Mammary epithelial cell (primary cell): ENCODE measurements around the gene KAT6B.

ENCODE experiments used
- EZH2 ChIP-seq: IDR thresholded peaks from 2 replicates; pipeline ENCODE4 v1.6.1; 2012; ENCODE audit warnings: low read length, inconsistent platforms, borderline replicate concordance
- TF ChIP-seq, protein P1 (sequence below), 2 donors: IDR thresholded peaks in 1 of 2; conservative IDR thresholded peaks in 1 of 2; 2 replicates each; pipeline ENCODE4 v1.5.1; 2011 to 2012; ENCODE audit warnings: inconsistent platforms in 2 of 2, low read length in 2 of 2, mild to moderate bottlenecking in 2 of 2, control low read depth in 1 of 2, low read depth in 1 of 2; ENCODE audit not compliant: insufficient read depth in 1 of 2; ENCODE audit errors: extremely low read depth in 1 of 2

DNA sequence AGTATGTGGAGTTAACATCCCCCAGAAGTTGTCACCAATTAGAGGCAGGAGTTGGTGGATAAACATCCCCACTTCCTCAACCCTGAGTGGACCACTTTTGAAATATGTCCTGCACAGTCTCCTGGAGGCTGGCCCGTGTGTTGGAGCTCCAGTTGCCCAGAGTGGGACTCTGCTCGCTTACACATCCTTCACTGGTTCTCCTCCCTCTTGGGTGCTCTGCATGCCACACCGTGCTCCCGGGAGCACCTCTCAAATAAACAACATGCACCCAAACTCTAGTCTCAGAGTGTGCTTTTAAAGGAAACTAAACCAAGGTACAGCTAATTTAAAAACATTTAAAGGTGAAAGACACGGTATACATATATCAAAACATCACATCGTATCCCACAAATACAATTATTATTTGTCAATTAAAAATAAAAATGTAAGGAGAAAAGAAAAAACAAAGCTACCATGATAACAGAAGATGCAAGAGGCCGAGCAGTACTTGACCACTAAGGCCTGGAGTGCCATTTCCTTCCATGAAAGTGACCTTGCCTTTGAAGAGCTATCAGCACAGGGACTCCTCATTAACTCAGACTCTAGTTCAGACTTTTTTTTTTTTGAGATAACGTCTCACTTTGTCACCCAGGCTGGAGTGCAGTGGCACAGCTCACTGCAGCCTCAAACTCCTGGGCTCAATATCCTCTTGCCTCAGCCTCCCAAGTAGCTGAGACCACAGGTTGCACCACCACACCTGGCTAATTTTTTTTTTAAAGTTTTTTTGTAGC, 237.2 kb downstream of the KAT6B start:
- TF ChIP-seq, protein P1, sequence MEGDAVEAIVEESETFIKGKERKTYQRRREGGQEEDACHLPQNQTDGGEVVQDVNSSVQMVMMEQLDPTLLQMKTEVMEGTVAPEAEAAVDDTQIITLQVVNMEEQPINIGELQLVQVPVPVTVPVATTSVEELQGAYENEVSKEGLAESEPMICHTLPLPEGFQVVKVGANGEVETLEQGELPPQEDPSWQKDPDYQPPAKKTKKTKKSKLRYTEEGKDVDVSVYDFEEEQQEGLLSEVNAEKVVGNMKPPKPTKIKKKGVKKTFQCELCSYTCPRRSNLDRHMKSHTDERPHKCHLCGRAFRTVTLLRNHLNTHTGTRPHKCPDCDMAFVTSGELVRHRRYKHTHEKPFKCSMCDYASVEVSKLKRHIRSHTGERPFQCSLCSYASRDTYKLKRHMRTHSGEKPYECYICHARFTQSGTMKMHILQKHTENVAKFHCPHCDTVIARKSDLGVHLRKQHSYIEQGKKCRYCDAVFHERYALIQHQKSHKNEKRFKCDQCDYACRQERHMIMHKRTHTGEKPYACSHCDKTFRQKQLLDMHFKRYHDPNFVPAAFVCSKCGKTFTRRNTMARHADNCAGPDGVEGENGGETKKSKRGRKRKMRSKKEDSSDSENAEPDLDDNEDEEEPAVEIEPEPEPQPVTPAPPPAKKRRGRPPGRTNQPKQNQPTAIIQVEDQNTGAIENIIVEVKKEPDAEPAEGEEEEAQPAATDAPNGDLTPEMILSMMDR (conservative IDR thresholded peaks at IDR 0.05 in 1 of 2, IDR thresholded peaks at IDR 0.05 in 1 of 2; ENCODE audit: extremely low read depth in 1 of 2, insufficient read depth in 1 of 2, low read depth in 1 of 2, low read length in 2 of 2) = no peak
- no peak for TF ChIP-seq EZH2
